DOHH2 (cell line): ENCODE data around the gene RAD51B.

Source experiments
- CTCF ChIP-seq: fragments of 200-600 bp; sonication (generic); IDR thresholded peaks from one replicate; pipeline ENCODE4 v1.5.1; 2014; ENCODE audit warnings: antibody characterized with exemption, mild to moderate bottlenecking, low read depth, low read length; ENCODE audit not compliant: poor library complexity, severe bottlenecking
- EZH2phosphoT487 ChIP-seq: fragments of 200-600 bp; sonication (generic); IDR thresholded peaks from 2 replicates; pipeline ENCODE4 v1.6.1; 2017; ENCODE audit warnings: borderline replicate concordance, mild to moderate bottlenecking, antibody characterized with exemption, low read length, moderate library complexity, mixed read lengths

- TF ChIP-seq CTCF (no peak), EZH2phosphoT487 (no peak)
These were observed 153.9 kb downstream of the RAD51B start for GRCh38 chr14:67973436-67973835.
